ENCODE data around the gene COP1. TPM values are rescaled to one million over a fixed set of nuclear protein-coding genes. Genes with fewer than 3 reads are reported as not detected.

The COP1 gene
- total RNA-seq, 1 experiment from 2014 or later, result 33.1 TPM

DNA sequence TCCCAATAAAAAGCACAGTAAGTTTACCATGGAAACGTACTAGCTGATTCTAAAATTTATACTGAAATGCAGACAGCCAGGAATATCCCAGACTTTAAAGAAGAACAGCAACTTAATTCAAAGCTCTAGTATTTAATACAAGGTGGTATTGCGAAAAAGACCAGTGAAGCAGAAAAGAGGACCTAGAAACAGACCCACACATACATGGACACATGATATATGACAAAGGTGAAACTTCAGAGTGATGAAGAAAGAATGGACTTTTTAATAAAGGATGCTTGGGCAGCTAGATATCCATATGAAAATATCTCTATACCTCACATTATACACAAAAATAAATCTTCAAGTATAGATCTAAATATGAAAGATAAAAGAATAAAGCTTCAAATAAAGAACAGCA, 62.6 kb downstream of the COP1 start (continued):
- no peak for TF ChIP-seq ZBTB33 (IDR thresholded peaks at IDR 0.05; ENCODE audit: extremely low read depth, insufficient replicate concordance, low read length)

- H3K27ac ChIP-seq (ENCODE audit: low read depth, low read length), result no peak overlapping the region
- DNase-seq (ENCODE audit: low read depth, low spot score) (no peak), ATAC-seq (no peak)
- no peaks in the 10 kb centered on the region for H3K27me3 ChIP-seq (ENCODE audit: insufficient read depth, low read length)
- no peaks in the 10 kb centered on the region for H3K4me1 ChIP-seq (ENCODE audit: control insufficient read depth in 1 of 2, insufficient read depth in 2 of 2, low read length in 2 of 2)
- H3K79me2 ChIP-seq (ENCODE audit: insufficient read depth, low read length), result peaks cover 62% of the 10 kb centered on the region
- ChIA-PET CTCF (no interaction called here), POLR2A (no interaction called here), RAD21 (ENCODE audit: low non-redundant PET in 1 of 2, low total read pairs in 2 of 2, uncharacterized antibody in 2 of 2, unreplicated experiment in 2 of 2) (no interaction called here)
- no peak overlapping the region for H2AFZ ChIP-seq (ENCODE audit: low read depth, low read length, poor library complexity, severe bottlenecking)
- BruUV-seq (replicated peaks), result no TSS peak
- H3K36me3 ChIP-seq (ENCODE audit: control insufficient read depth in 1 of 2, insufficient read depth in 2 of 2, low read length in 2 of 2), result no peaks in the 10 kb centered on the region; a peak in 1 of 4 replicates
- TF ChIP-seq FOSL1 (IDR thresholded peaks at IDR 0.05; ENCODE audit: low read depth), result no peak
- no peak for TF ChIP-seq ZFX (IDR thresholded peaks at IDR 0.05)
- no peak for TF ChIP-seq JUND (IDR thresholded peaks at IDR 0.05)
- no peak for TF ChIP-seq ATF3 (IDR thresholded peaks at IDR 0.05)
- no peak for TF ChIP-seq ELF1 (IDR thresholded peaks at IDR 0.05; ENCODE audit: borderline replicate concordance, low read depth)
- TF ChIP-seq YY1 (IDR thresholded peaks at IDR 0.05; ENCODE audit: extremely low read depth, insufficient replicate concordance, low read depth, low read length), result no peak
- TF ChIP-seq EZH2phosphoT487 (IDR thresholded peaks at IDR 0.05; ENCODE audit: borderline replicate concordance), result no peak
- TF ChIP-seq SRF (IDR thresholded peaks at IDR 0.05; ENCODE audit: low read depth), result no peak
- TF ChIP-seq SP1 (IDR thresholded peaks at IDR 0.05; ENCODE audit: low read depth), result no peak
- TF ChIP-seq SIN3A (IDR thresholded peaks at IDR 0.05; ENCODE audit: low read depth), result no peak
- TF ChIP-seq RAD21 (IDR thresholded peaks at IDR 0.05; ENCODE audit: low read depth), result no peak
- TF ChIP-seq EGR1 (IDR thresholded peaks at IDR 0.05; ENCODE audit: low read depth), result no peak
- no peak for TF ChIP-seq MAX (IDR thresholded peaks at IDR 0.05)
- no peak for TF ChIP-seq CBX3 (IDR thresholded peaks at IDR 0.05; ENCODE audit: low read depth)
- TF ChIP-seq CTCF (IDR thresholded peaks at IDR 0.05 in 2 of 3, conservative IDR thresholded peaks at IDR 0.05 in 1 of 3; ENCODE audit: borderline replicate concordance in 1 of 3, insufficient read depth in 1 of 3, low read depth in 2 of 3, low read length in 2 of 3), result no peak
- intact Hi-C loops (cut with micrococcal nuclease), result no loop called here
- no peak overlapping the region for H3K4me2 ChIP-seq (ENCODE audit: low read length)
- H4K20me1 ChIP-seq (ENCODE audit: insufficient read depth), result peaks cover 12% of the 10 kb centered on the region; the same call in 1 of the 2 replicates
- no peaks in the 10 kb centered on the region for H3K9me2 ChIP-seq (ENCODE audit: insufficient read depth)
- no peak overlapping the region for H3K9ac ChIP-seq (ENCODE audit: low read length)
- no peaks in the 10 kb centered on the region for H3K9me3 ChIP-seq (ENCODE audit: control insufficient read depth in 1 of 2, insufficient read depth in 1 of 2, low read depth in 1 of 2, low read length in 2 of 2)
- H3K4me3 ChIP-seq (replicated peaks in 1 of 2; ENCODE audit: low read depth in 1 of 2, low read length in 2 of 2), result no peak overlapping the region
These were observed 64.1 kb downstream of the COP1 start for GRCh38 chr1:176142973-176143372.

Data from HCT116 (cell line).